Measurements from ENCODE around the gene SDF4. TPM values are rescaled to one million over a fixed set of nuclear protein-coding genes. Genes with fewer than 3 reads are reported as not detected.

Gene SDF4
- total RNA-seq, 1 donor from 2014 or later, result 69.1 TPM

- no peak for DNase-seq
These were observed 3.6 kb downstream of the SDF4 start for GRCh38 chr1:1228187-1228586.

GRCh38 chr1:1227386-1227785 is 4.4 kb downstream of the SDF4 start:
- no peak for DNase-seq

- no peak for DNase-seq
These were observed 5.0 kb downstream of the SDF4 start for GRCh38 chr1:1226566-1227362.

GRCh38 chr1:1225913-1226312 is 5.9 kb downstream of the SDF4 start:
- no peak for DNase-seq

GRCh38 chr1:1225238-1225845 is 6.5 kb downstream of the SDF4 start:
- no peak for DNase-seq

- no peak for DNase-seq
These were observed 7.9 kb downstream of the SDF4 start for GRCh38 chr1:1223891-1224290.

GRCh38 chr1:1223321-1223720 is 8.5 kb downstream of the SDF4 start:
- no peak for DNase-seq

- DNase-seq, result no peak
These were observed 9.1 kb downstream of the SDF4 start for GRCh38 chr1:1222575-1223225.

- DNase-seq, result no peak
These were observed 9.8 kb downstream of the SDF4 start for GRCh38 chr1:1221887-1222574.

GRCh38 chr1:1220197-1220596 is 11.6 kb downstream of the SDF4 start:
- no peak for DNase-seq

GRCh38 chr1:1219341-1219740 is 12.5 kb downstream of the SDF4 start:
- DNase-seq, result no peak

- no peak for DNase-seq
These were observed 13.1 kb downstream of the SDF4 start for GRCh38 chr1:1218524-1219200.

GRCh38 chr1:1217621-1218523 is 13.9 kb downstream of the SDF4 start:
- DNase-seq, result no peak

GRCh38 chr1:1216770-1217620 is 14.8 kb downstream of the SDF4 start:
- DNase-seq, result no peak

- no peak for DNase-seq
These were observed 15.8 kb downstream of the SDF4 start for GRCh38 chr1:1215881-1216605.

- DNase-seq, result no peak
These were observed 16.6 kb downstream of the SDF4 start for GRCh38 chr1:1215080-1215676.

GRCh38 chr1:1213345-1214265 is 18.2 kb downstream of the SDF4 start, which contains the start of gene TNFRSF4:
Gene TNFRSF4 (minus strand): TSS chr1:1214153. CDS start chr1:1214127, 26 bp downstream.
- DNase-seq, result no peak

All from tongue (tissue), 2 donors.